ENCODE measurements around the gene KIAA1755. TPM values are rescaled to one million over a fixed set of nuclear protein-coding genes. Genes with fewer than 3 reads are reported as not detected.
"Not testable (repeated sequence)": the region's sequence is repeated elsewhere in the genome, so short reads cannot be mapped to it uniquely, and the experiment has no call there.

Gene KIAA1755
- total RNA-seq, 3 donors from 2014 or later: not detected

- DNase-seq (no peak), ATAC-seq (no peak)
- Mint-ChIP-seq H3K4me1 (ENCODE audit: low read depth) (no peaks in the 10 kb centered on the region), H3K4me3 (no peak overlapping the region), H3K9me3 (no peaks in the 10 kb centered on the region), H3K27me3 (ENCODE audit: low read depth) (peaks cover 33% of the 10 kb centered on the region), H3K36me3 (ENCODE audit: insufficient read depth) (no peaks in the 10 kb centered on the region)
Measured at GRCh38 chr20:38297916-38298674, 37.6 kb upstream of the KIAA1755 start.

GRCh38 chr20:38296433-38296832, 35.9 kb upstream of the KIAA1755 start:
- no peak overlapping the region for H3K4me3 Mint-ChIP-seq
- DNase-seq (no peak), ATAC-seq (no peak)
- H3K9me3 Mint-ChIP-seq: no peaks in the 10 kb centered on the region
- H3K27me3 Mint-ChIP-seq (ENCODE audit: low read depth): peaks cover 36% of the 10 kb centered on the region
- H3K36me3 Mint-ChIP-seq (ENCODE audit: insufficient read depth): no peaks in the 10 kb centered on the region
- no peaks in the 10 kb centered on the region for H3K4me1 Mint-ChIP-seq (ENCODE audit: low read depth)

GRCh38 chr20:38295811-38296210, 35.3 kb upstream of the KIAA1755 start:
- no peaks in the 10 kb centered on the region for H3K9me3 Mint-ChIP-seq
- peaks cover 34% of the 10 kb centered on the region for H3K27me3 Mint-ChIP-seq (ENCODE audit: low read depth)
- ATAC-seq (no peak), DNase-seq (no peak)
- H3K4me1 Mint-ChIP-seq (ENCODE audit: low read depth): no peaks in the 10 kb centered on the region
- no peak overlapping the region for H3K4me3 Mint-ChIP-seq
- H3K36me3 Mint-ChIP-seq (ENCODE audit: insufficient read depth): no peaks in the 10 kb centered on the region

GRCh38 chr20:38294076-38294591, 33.6 kb upstream of the KIAA1755 start:
- H3K27me3 Mint-ChIP-seq (ENCODE audit: low read depth): peaks cover 36% of the 10 kb centered on the region
- no peak for ATAC-seq
- no peak for DNase-seq
- no peaks in the 10 kb centered on the region for H3K9me3 Mint-ChIP-seq
- H3K4me1 Mint-ChIP-seq (ENCODE audit: low read depth): no peaks in the 10 kb centered on the region
- no peak overlapping the region for H3K4me3 Mint-ChIP-seq
- H3K36me3 Mint-ChIP-seq (ENCODE audit: insufficient read depth): no peaks in the 10 kb centered on the region

GRCh38 chr20:38293491-38294065, 33.0 kb upstream of the KIAA1755 start:
- no peaks in the 10 kb centered on the region for H3K4me1 Mint-ChIP-seq (ENCODE audit: low read depth)
- no peak overlapping the region for H3K4me3 Mint-ChIP-seq
- ATAC-seq (no peak), DNase-seq (no peak)
- H3K27me3 Mint-ChIP-seq (ENCODE audit: low read depth): peaks cover 36% of the 10 kb centered on the region
- no peaks in the 10 kb centered on the region for H3K9me3 Mint-ChIP-seq
- no peaks in the 10 kb centered on the region for H3K36me3 Mint-ChIP-seq (ENCODE audit: insufficient read depth)

GRCh38 chr20:38291966-38292365, 31.4 kb upstream of the KIAA1755 start:
- ATAC-seq (no peak), DNase-seq (no peak)
- Mint-ChIP-seq H3K36me3 (ENCODE audit: insufficient read depth) (no peaks in the 10 kb centered on the region), H3K4me3 (no peak overlapping the region), H3K27me3 (ENCODE audit: low read depth) (peaks cover 43% of the 10 kb centered on the region), H3K9me3 (no peaks in the 10 kb centered on the region), H3K4me1 (ENCODE audit: low read depth) (no peaks in the 10 kb centered on the region)

- H3K4me3 Mint-ChIP-seq: no peak overlapping the region
- DNase-seq (no peak), ATAC-seq (no peak)
- H3K4me1 Mint-ChIP-seq (ENCODE audit: low read depth): no peaks in the 10 kb centered on the region
- H3K9me3 Mint-ChIP-seq: no peaks in the 10 kb centered on the region
- H3K27me3 Mint-ChIP-seq (ENCODE audit: low read depth): peaks cover 48% of the 10 kb centered on the region
- no peaks in the 10 kb centered on the region for H3K36me3 Mint-ChIP-seq (ENCODE audit: insufficient read depth)
Measured at GRCh38 chr20:38290829-38291814, 30.6 kb upstream of the KIAA1755 start.

- Mint-ChIP-seq H3K9me3 (no peaks in the 10 kb centered on the region), H3K36me3 (ENCODE audit: insufficient read depth) (no peaks in the 10 kb centered on the region), H3K27me3 (ENCODE audit: low read depth) (peaks cover 33% of the 10 kb centered on the region), H3K4me3 (no peak overlapping the region), H3K4me1 (ENCODE audit: low read depth) (no peaks in the 10 kb centered on the region)
- DNase-seq: no peak
- ATAC-seq: no peak
Measured at GRCh38 chr20:38286586-38287531, 26.3 kb upstream of the KIAA1755 start.

GRCh38 chr20:38284893-38285444, 24.4 kb upstream of the KIAA1755 start:
- H3K27me3 Mint-ChIP-seq (ENCODE audit: low read depth): peaks cover 18% of the 10 kb centered on the region
- no peak overlapping the region for H3K4me3 Mint-ChIP-seq
- DNase-seq (no peak), ATAC-seq (no peak)
- no peaks in the 10 kb centered on the region for H3K9me3 Mint-ChIP-seq
- H3K36me3 Mint-ChIP-seq (ENCODE audit: insufficient read depth): no peaks in the 10 kb centered on the region
- no peaks in the 10 kb centered on the region for H3K4me1 Mint-ChIP-seq (ENCODE audit: low read depth)

GRCh38 chr20:38284066-38284650, 23.6 kb upstream of the KIAA1755 start:
- peaks cover 16% of the 10 kb centered on the region for H3K27me3 Mint-ChIP-seq (ENCODE audit: low read depth)
- H3K36me3 Mint-ChIP-seq (ENCODE audit: insufficient read depth); DNase-seq; H3K9me3 Mint-ChIP-seq; H3K4me3 Mint-ChIP-seq; ATAC-seq; H3K4me1 Mint-ChIP-seq (ENCODE audit: low read depth): not testable (repeated sequence)

GRCh38 chr20:38283236-38283635, 22.7 kb upstream of the KIAA1755 start:
- no peaks in the 10 kb centered on the region for H3K9me3 Mint-ChIP-seq
- no peaks in the 10 kb centered on the region for H3K36me3 Mint-ChIP-seq (ENCODE audit: insufficient read depth)
- H3K4me1 Mint-ChIP-seq (ENCODE audit: low read depth): no peaks in the 10 kb centered on the region
- ATAC-seq (no peak), DNase-seq (no peak)
- no peak overlapping the region for H3K4me3 Mint-ChIP-seq
- peaks cover 16% of the 10 kb centered on the region for H3K27me3 Mint-ChIP-seq (ENCODE audit: low read depth)

- not testable (repeated sequence) for DNase-seq; H3K9me3 Mint-ChIP-seq; H3K4me1 Mint-ChIP-seq (ENCODE audit: low read depth)
Measured at GRCh38 chr20:38281176-38281915, 20.8 kb upstream of the KIAA1755 start.

More at GRCh38 chr20:38281176-38281915, 20.8 kb upstream of the KIAA1755 start:
- H3K27me3 Mint-ChIP-seq (ENCODE audit: low read depth); H3K36me3 Mint-ChIP-seq (ENCODE audit: insufficient read depth); ATAC-seq; H3K4me3 Mint-ChIP-seq: not testable (repeated sequence)

All from activated T-cell treated with anti-CD3 and anti-CD28 coated beads, Interleukin-2, amount 50 U/mL, for 4 hours (primary cell).